Posterior cingulate gyrus (tissue), 11 donors: ENCODE measurements around the gene BRSK2.

Experiments
- DNase-seq, 10 donors: peaks; one replicate each; pipeline versions ENCODE4 v3.0.0 to v3.0.0-alpha.2; 2020 to 2021; ENCODE audit warnings: mixed read lengths in 3 of 10
- intact Hi-C: fragments of 100-400 bp; cut with DNase I; formaldehyde crosslinking; loops from one replicate; pipeline ENCODE4 v1.15.1; 2023

Gene BRSK2

GRCh38 chr11:1472180-1473005 is 82.7 kb downstream of the BRSK2 start:
- intact Hi-C loops = no loop called here
- DNase-seq = peak in 5 of 10 donors; percentile 4 to 75 (median 56)

- peak in 4 of 10 donors; percentile 2 to 82 (median 30) for DNase-seq
- intact Hi-C loops = no loop called here
Observed at GRCh38 chr11:1473011-1473628, 83.4 kb downstream of the BRSK2 start.

GRCh38 chr11:1473786-1474185 is 84.1 kb downstream of the BRSK2 start:
- peak in 4 of 10 donors; percentile 9 to 76 (median 62) for DNase-seq
- intact Hi-C loops = no loop called here

- intact Hi-C loops = no loop called here
- DNase-seq = peak in 4 of 10 donors; percentile 9 to 66 (median 29)
Observed at GRCh38 chr11:1475841-1476240, 86.1 kb downstream of the BRSK2 start.

- peak in 4 of 10 donors; percentile 9 to 71 (median 30) for DNase-seq
- intact Hi-C loops = no loop called here
Observed at GRCh38 chr11:1476940-1477736, 87.4 kb downstream of the BRSK2 start.

GRCh38 chr11:1478011-1478410 is 88.3 kb downstream of the BRSK2 start:
- peak in 5 of 10 donors; percentile 4 to 74 (median 43) for DNase-seq

GRCh38 chr11:1478544-1478943 is 88.8 kb downstream of the BRSK2 start:
- intact Hi-C loops = no loop called here
- DNase-seq = peak in 4 of 10 donors; percentile 5 to 35 (median 28)

More at GRCh38 chr11:1478011-1478410, 88.3 kb downstream of the BRSK2 start:
- intact Hi-C loops = no loop called here

- peak in 5 of 10 donors; percentile 4 to 80 (median 61) for DNase-seq
- intact Hi-C loops = no loop called here
Observed at GRCh38 chr11:1479006-1479677, 89.4 kb downstream of the BRSK2 start.

- DNase-seq = peak in 4 of 10 donors; percentile 10 to 74 (median 37)
- intact Hi-C loops = no loop called here
Observed at GRCh38 chr11:1479678-1480118, 90.0 kb downstream of the BRSK2 start.

- intact Hi-C loops = no loop called here
Observed at GRCh38 chr11:1480191-1480554, 90.4 kb downstream of the BRSK2 start.

GRCh38 chr11:1480555-1481482 is 91.1 kb downstream of the BRSK2 start:
- peak in 5 of 10 donors; percentile 4 to 74 (median 58) for DNase-seq

More at GRCh38 chr11:1480191-1480554, 90.4 kb downstream of the BRSK2 start:
- peak in 2 of 10 donors; percentile 10 to 31 for DNase-seq

GRCh38 chr11:1481483-1481825 is 91.7 kb downstream of the BRSK2 start:
- DNase-seq = peak in 3 of 10 donors; percentile 5 to 77 (median 11)
- intact Hi-C loops = no loop called here

More at GRCh38 chr11:1480555-1481482, 91.1 kb downstream of the BRSK2 start:
- intact Hi-C loops = no loop called here

GRCh38 chr11:1481861-1482441 is 92.2 kb downstream of the BRSK2 start:
- DNase-seq = peak in 5 of 10 donors; percentile 5 to 65 (median 37)
- intact Hi-C loops = no loop called here

- DNase-seq = peak in 5 of 10 donors; percentile 5 to 77 (median 55)
- intact Hi-C loops = no loop called here
Observed at GRCh38 chr11:1482581-1483444, 93.1 kb downstream of the BRSK2 start.

- DNase-seq = peak in 2 of 10 donors; percentile 47 to 61
- intact Hi-C loops = no loop called here
Observed at GRCh38 chr11:1483445-1483961, 93.8 kb downstream of the BRSK2 start.

GRCh38 chr11:1484061-1484671 is 94.4 kb downstream of the BRSK2 start:
- intact Hi-C loops = no loop called here
- peak in 5 of 10 donors; percentile 3 to 76 (median 61) for DNase-seq
